Measurements from ENCODE around the gene RETN. TPM values are rescaled to one million over a fixed set of nuclear protein-coding genes. Genes with fewer than 3 reads are reported as not detected.

RETN gene
- total and polyA plus RNA-seq, 2 of the 8 experiments (the other 6 are each of a cell fraction or from before 2014, with no cell fraction given): not detected

DNA sequence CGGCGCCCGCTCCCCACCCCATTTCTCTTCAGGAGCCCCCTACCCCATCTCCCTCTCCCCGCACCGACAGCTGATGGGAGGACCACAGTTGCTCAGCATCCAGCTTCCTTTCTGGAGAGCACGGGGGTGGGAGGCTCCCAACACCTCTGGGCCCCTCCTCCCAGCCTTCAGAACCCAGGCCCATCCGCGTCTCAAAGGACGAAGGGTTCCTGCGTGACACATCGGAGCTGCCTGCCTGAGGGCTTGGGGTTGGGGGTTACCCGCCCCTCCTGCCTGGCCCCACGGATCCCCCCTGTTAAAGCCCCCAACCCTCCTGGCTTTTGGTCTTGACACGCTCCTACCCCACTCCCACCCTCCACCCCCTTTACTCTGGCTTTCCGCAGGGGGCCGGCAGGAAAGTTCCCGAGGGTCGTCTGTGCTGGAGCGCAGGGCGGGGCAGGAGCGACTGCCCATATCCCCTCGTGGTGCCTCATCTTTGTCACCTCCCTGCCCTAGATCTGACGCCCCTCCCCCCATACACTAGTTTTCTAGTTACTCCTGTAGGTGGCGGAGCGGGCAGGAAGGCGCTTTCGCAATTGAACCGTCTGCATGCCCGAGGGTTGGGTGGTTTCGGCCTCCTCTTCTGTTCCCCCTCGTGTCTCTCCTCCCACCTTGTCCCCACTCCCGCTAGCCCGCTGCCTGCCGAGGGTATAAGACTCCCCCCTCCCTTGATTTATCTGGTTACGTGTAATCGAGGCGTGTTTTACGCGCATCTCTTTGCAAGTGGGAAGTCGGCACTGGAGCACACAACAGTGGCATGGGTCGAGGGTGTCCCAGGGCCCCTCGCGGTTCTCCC lies 12.7 kb downstream of the RETN start (continued):
- TF ChIP-seq, protein P1, sequence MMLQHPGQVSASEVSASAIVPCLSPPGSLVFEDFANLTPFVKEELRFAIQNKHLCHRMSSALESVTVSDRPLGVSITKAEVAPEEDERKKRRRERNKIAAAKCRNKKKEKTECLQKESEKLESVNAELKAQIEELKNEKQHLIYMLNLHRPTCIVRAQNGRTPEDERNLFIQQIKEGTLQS (IDR thresholded peaks at IDR 0.05; ENCODE audit: insufficient read depth, low read depth, low read length): no peak
- no peak for TF ChIP-seq ASH2L (IDR thresholded peaks at IDR 0.05; ENCODE audit: low read length)
- TF ChIP-seq POLR2A (IDR thresholded peaks at IDR 0.05; ENCODE audit: control extremely low read depth in 1 of 2, low read depth in 2 of 2, low read length in 2 of 2): no peak
- TF ChIP-seq USF2 (IDR thresholded peaks at IDR 0.05; ENCODE audit: low read length): no peak
- TF ChIP-seq POU5F1 (IDR thresholded peaks at IDR 0.05; ENCODE audit: low read depth, low read length): no peak
- no peak for TF ChIP-seq SIRT6 (IDR thresholded peaks at IDR 0.05; ENCODE audit: low read length)
- TF ChIP-seq CBX5 (IDR thresholded peaks at IDR 0.05; ENCODE audit: low read depth, low read length): no peak
- no peak for TF ChIP-seq SAP30 (IDR thresholded peaks at IDR 0.05; ENCODE audit: insufficient read depth, insufficient replicate concordance, low read length)
- 0 out of 2 replicates have a peak, but pooled peaks have one; percentile 40 for TF ChIP-seq SP1 (IDR thresholded peaks at IDR 0.05; ENCODE audit: low read depth, low read length)
- no peak for TF ChIP-seq EGR1 (IDR thresholded peaks at IDR 0.05; ENCODE audit: borderline replicate concordance, low read depth, low read length)
- no peak for TF ChIP-seq KDM1A (IDR thresholded peaks at IDR 0.05; ENCODE audit: borderline replicate concordance, low read length)
- no peak for TF ChIP-seq CBX8 (IDR thresholded peaks at IDR 0.05; ENCODE audit: borderline replicate concordance, low read depth, low read length)
- TF ChIP-seq RXRA (IDR thresholded peaks at IDR 0.05; ENCODE audit: insufficient read depth, low read depth, low read length): no peak
- TF ChIP-seq JUN (IDR thresholded peaks at IDR 0.05; ENCODE audit: low read depth, low read length): no peak
- no peak for TF ChIP-seq CTBP2 (IDR thresholded peaks at IDR 0.05; ENCODE audit: borderline replicate concordance, insufficient read depth, insufficient read length, low read length)
- TF ChIP-seq RAD21 (IDR thresholded peaks at IDR 0.05 in 1 of 2, conservative IDR thresholded peaks at IDR 0.05 in 1 of 2; ENCODE audit: low read depth in 2 of 2, low read length in 2 of 2): peak; percentile 53 to 68
- TF ChIP-seq FOSL1 (IDR thresholded peaks at IDR 0.05; ENCODE audit: insufficient read depth, low read depth, low read length): no peak
- TF ChIP-seq CHD2 (IDR thresholded peaks at IDR 0.05; ENCODE audit: low read length): 0 out of 2 replicates have a peak, but pooled peaks have one; percentile 7
- TF ChIP-seq, protein P2, sequence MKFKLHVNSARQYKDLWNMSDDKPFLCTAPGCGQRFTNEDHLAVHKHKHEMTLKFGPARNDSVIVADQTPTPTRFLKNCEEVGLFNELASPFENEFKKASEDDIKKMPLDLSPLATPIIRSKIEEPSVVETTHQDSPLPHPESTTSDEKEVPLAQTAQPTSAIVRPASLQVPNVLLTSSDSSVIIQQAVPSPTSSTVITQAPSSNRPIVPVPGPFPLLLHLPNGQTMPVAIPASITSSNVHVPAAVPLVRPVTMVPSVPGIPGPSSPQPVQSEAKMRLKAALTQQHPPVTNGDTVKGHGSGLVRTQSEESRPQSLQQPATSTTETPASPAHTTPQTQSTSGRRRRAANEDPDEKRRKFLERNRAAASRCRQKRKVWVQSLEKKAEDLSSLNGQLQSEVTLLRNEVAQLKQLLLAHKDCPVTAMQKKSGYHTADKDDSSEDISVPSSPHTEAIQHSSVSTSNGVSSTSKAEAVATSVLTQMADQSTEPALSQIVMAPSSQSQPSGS (IDR thresholded peaks at IDR 0.05; ENCODE audit: low read length): no peak
- no peak for TF ChIP-seq TBP (IDR thresholded peaks at IDR 0.05; ENCODE audit: low read depth, low read length)
- no peak for TF ChIP-seq POLR2AphosphoS5 (IDR thresholded peaks at IDR 0.05; ENCODE audit: low read depth, low read length)

All from H1 (cell line).